GM12891 (cell line): Measurements from ENCODE around the gene CCR7.
"Not testable (repeated sequence)": the region's sequence is repeated elsewhere in the genome, so short reads cannot be mapped to it uniquely, and the experiment has no call there.

ENCODE experiments used
- DNase-seq: peaks from one replicate; pipeline ENCODE4 v3.0.0; 2011; ENCODE audit warnings: low spot score; ENCODE audit not compliant: insufficient read length
- FAIRE-seq: peaks from 2 replicates; lab custom pipeline; 2011; peaks lifted over from hg19 to GRCh38; lab: Jason Lieb, UNC
- PAX5 ChIP-seq: IDR thresholded peaks from 2 replicates; pipeline ENCODE4 v1.6.1; 2011; ENCODE audit warnings: low read length, moderate library complexity, mild to moderate bottlenecking; ENCODE audit not compliant: insufficient read depth, severe bottlenecking
- POLR2A ChIP-seq: IDR thresholded peaks from 2 replicates; pipeline ENCODE4 v1.6.1; 2011; ENCODE audit warnings: low read depth, low read length, control low read depth
- POLR2AphosphoS5 ChIP-seq: IDR thresholded peaks from 2 replicates; pipeline ENCODE4 v1.6.1; 2011; ENCODE audit warnings: low read depth, low read length, control low read depth
- POU2F2 ChIP-seq: IDR thresholded peaks from 2 replicates; pipeline ENCODE4 v1.6.1; 2011; ENCODE audit warnings: low read depth, mild to moderate bottlenecking, control low read depth, low read length, moderate library complexity
- SPI1 ChIP-seq: IDR thresholded peaks from 2 replicates; pipeline ENCODE4 v1.6.1; 2011; ENCODE audit warnings: low read depth, low read length, control low read depth
- TAF1 ChIP-seq: IDR thresholded peaks from 2 replicates; pipeline ENCODE4 v1.6.1; 2011; ENCODE audit warnings: low read depth, low read length, control low read depth

CCR7 gene

DNA sequence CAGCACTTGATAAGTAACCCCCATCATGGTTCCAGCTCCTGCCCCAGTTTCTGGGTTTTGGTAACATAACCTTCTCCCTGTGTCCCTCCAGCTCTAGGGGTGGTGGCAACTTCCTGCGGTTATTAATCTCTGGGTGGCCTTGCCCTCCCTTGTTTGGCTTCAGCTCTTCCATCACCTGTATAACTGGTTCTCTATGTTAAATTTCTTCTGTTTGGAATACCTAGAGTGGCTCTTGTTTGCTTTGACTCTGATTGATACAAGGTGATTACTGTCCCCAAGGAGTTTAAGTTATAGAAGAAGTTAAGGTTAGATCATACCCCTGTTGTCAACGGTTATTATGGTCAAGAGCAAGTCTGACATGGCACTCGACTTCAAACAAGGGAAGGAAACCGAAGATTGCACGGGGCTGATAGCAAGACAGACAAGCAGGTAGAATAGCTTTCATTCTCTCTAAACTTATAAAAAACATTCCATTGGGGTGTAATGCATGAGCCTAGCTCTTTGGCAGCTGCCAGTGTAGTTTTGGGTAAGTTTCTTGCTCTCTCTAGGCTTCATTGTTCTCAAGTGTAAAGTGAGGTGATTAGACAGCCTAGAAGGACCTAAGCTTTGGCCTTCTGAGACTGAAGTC, 11.0 kb upstream of the CCR7 start:
- no peak for TF ChIP-seq POLR2A
- no peak for TF ChIP-seq POU2F2
- TF ChIP-seq SPI1, result no peak
- no peak for TF ChIP-seq TAF1
- TF ChIP-seq PAX5, result no peak
- TF ChIP-seq POLR2AphosphoS5, result no peak
- DNase-seq, result no peak
- no peak for FAIRE-seq

- DNase-seq (no peak), FAIRE-seq (peak; percentile 50)
- no peak for TF ChIP-seq POLR2AphosphoS5
- TF ChIP-seq POU2F2, result no peak
- TF ChIP-seq POLR2A, result no peak
- TF ChIP-seq SPI1, result no peak
- TF ChIP-seq TAF1, result no peak
- TF ChIP-seq PAX5, result no peak
Measured at GRCh38 chr17:40574292-40574691, 9.0 kb upstream of the CCR7 start.

- FAIRE-seq, DNase-seq: not testable (repeated sequence)
- peak; percentile 76 for TF ChIP-seq SPI1
Measured at GRCh38 chr17:40572245-40572993, 7.1 kb upstream of the CCR7 start.

- FAIRE-seq (no peak), DNase-seq (no peak)
- TF ChIP-seq POLR2A, result no peak
- TF ChIP-seq POU2F2, result no peak
- no peak for TF ChIP-seq SPI1
- no peak for TF ChIP-seq POLR2AphosphoS5
- TF ChIP-seq TAF1, result no peak
- no peak for TF ChIP-seq PAX5
Measured at GRCh38 chr17:40568074-40568836, 3.0 kb upstream of the CCR7 start.

DNA sequence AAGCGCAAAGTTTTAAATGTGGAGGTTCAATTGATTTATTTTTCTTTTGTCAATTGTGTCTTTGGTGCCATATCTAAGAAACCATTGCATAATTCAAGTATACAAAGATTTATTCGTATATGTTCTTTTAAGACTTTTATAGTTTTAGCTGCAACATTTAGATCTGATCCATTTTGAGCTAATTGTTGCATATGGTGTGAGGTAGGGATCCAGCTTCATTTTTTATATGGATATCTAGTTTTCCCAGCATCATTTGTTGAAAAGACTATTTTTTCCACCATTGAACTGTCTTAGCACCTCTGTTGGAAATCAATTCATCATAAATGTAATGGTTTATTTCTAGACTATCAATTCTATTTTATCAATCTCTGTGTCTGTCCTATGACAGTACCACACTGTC, 2.1 kb upstream of the CCR7 start:
- TF ChIP-seq TAF1, result no peak
- no peak for TF ChIP-seq PAX5
- no peak for TF ChIP-seq POU2F2
- no peak for TF ChIP-seq POLR2A
- no peak for TF ChIP-seq POLR2AphosphoS5
- no peak for TF ChIP-seq SPI1
- FAIRE-seq, result no peak
- DNase-seq, result no peak

GRCh38 chr17:40565769-40566409, 617 bp upstream of the CCR7 start:
- FAIRE-seq, result peak; percentile 78
- no peak for DNase-seq
- no peak for TF ChIP-seq PAX5

DNA sequence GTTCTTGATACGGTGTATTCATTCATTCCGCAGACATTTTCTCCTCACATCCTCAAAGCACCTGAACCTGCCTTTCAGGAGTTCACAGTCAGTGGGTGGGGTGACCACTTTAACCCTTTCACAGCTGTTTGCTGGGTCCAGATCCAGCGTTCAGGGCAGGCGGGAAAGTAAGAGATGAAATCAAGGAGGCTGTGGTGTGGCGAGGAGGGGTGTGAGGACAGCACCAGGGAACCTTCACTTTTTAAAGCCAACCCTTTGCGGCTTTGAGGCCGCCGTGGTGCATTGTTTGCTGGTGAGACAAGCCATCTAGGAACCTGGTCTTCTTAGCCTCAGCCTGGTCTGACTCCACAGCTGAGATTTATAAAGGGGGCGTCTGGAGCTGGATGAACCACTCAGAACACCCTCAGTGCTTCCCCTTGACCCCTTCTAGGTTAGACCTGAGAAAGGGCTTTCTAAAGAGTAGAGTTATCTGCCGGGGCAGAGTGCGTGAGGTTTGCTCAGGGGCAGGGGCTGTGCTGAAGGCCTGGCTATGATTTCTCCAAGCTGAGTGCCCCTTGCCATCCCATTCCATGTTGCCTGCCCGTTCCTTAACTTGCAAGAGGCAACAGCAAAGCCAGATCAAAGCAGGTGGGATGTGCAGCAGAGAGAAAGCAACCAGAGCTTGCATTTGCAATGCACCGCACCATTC, 933 bp downstream of the CCR7 start:
- FAIRE-seq, result peak; percentile 61
- TF ChIP-seq TAF1 (0 out of 2 replicates have a peak, but pooled peaks have one; percentile 12), POLR2AphosphoS5 (no peak), POLR2A (peak; percentile 55)
- DNase-seq, result no peak

DNA sequence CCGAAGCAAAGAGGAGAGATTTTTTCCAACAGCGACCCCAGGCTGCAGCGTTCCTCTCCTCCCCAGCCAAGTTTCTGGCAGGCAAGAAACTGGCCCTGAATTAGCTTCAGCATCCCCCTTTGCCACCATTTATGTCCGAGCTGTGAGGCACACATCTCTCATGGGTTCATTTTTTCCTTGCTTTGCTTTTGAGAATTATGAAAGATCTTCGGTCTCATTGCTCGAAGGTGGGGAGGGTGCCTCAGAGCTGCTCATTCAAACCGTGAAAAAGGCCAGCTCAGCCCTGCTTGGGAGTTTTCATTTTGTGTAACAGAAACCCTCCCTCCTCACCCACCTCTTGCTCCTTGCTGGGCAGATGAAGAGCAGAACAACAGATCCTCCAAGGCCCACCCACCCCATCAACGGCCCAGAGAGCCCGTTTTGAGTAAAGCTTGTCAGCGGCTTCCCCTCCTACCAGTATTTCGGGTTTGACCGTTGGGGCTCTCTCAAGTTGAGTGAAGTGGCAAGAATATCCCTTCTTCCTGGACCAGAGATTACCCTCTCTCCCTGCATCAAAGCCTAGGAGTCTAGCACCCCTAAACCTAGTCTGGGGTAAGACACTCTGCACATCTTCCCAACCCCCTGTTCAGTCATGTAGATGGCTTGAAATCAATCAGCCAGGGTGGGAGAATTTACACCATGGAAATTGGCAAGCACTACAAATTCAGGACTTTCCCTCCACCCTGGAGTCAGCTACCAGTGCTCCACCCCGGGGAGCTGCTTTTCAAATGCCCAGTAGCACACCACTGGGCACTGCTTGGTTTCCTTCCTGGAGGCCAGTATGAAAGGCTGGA, 1.8 kb downstream of the CCR7 start:
- no peak; the same call in none of the 2 replicates for TF ChIP-seq TAF1
- peak; percentile 64 for TF ChIP-seq POU2F2
- TF ChIP-seq SPI1, result no peak
- 0 out of 2 replicates have a peak, but pooled peaks have one; percentile 26 for TF ChIP-seq POLR2A
- DNase-seq, result no peak
- FAIRE-seq, result peak; percentile 83

DNA sequence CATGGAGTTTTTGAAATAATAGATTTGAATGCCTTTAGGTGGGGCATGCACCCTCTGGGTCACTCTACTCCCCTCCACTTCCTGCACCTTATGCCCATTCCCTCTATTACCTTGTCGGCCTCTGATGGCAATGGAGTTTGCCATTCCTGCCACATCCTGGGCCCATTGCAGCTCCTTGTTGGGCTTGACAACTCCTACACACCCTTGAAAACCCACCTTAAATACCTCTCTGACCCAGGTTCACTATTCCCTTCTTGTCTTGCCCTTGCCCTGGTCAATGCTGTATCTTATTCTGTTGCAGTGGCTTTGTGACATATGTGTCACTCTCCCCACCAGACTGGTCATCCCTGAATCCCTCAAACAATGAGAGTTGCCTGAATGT, 2.4 kb downstream of the CCR7 start:
- FAIRE-seq, result no peak
- TF ChIP-seq POU2F2 (no peak), POLR2AphosphoS5 (no peak; the same call in 1 of the 2 replicates), TAF1 (no peak), PAX5 (no peak), POLR2A (peak; percentile 49; the same call in 1 of the 2 replicates)
- DNase-seq, result no peak
